Dedifferentiated amniotic fluid mesenchymal stem cell (primary cell): ENCODE results near the gene KIRREL3.
"Not testable (repeated sequence)": the region's sequence is repeated elsewhere in the genome, so short reads cannot be mapped to it uniquely, and the experiment has no call there.

ENCODE experiments used
- DNase-seq: peaks from one replicate; pipeline ENCODE4 v3.0.0-alpha.2; 2016; ENCODE audit errors: extremely low spot score

Gene KIRREL3

GRCh38 chr11:126404367-126404766, 596.2 kb downstream of the KIRREL3 start:
- no peak for DNase-seq

- no peak for DNase-seq
These were observed 596.9 kb downstream of the KIRREL3 start for GRCh38 chr11:126403658-126404057.

GRCh38 chr11:126403022-126403581, 597.5 kb downstream of the KIRREL3 start:
- no peak for DNase-seq

GRCh38 chr11:126400479-126400878, 600.1 kb downstream of the KIRREL3 start:
- no peak for DNase-seq

GRCh38 chr11:126400019-126400418, 600.6 kb downstream of the KIRREL3 start:
- no peak for DNase-seq

GRCh38 chr11:126398721-126399120, 601.8 kb downstream of the KIRREL3 start:
- no peak for DNase-seq

- DNase-seq, result no peak
These were observed 602.3 kb downstream of the KIRREL3 start for GRCh38 chr11:126398296-126398695.

- DNase-seq, result no peak
These were observed 603.6 kb downstream of the KIRREL3 start for GRCh38 chr11:126396965-126397364.

- DNase-seq, result not testable (repeated sequence)
These were observed 604.3 kb downstream of the KIRREL3 start for GRCh38 chr11:126396266-126396665.

- DNase-seq, result not testable (repeated sequence)
These were observed 604.8 kb downstream of the KIRREL3 start for GRCh38 chr11:126395784-126396183.

GRCh38 chr11:126394634-126395072, 605.9 kb downstream of the KIRREL3 start:
- DNase-seq, result not testable (repeated sequence)

GRCh38 chr11:126394036-126394435, 606.5 kb downstream of the KIRREL3 start:
- no peak for DNase-seq

- no peak for DNase-seq
These were observed 607.4 kb downstream of the KIRREL3 start for GRCh38 chr11:126393143-126393542.

- no peak for DNase-seq
These were observed 607.9 kb downstream of the KIRREL3 start for GRCh38 chr11:126392633-126393013.

- no peak for DNase-seq
These were observed 608.5 kb downstream of the KIRREL3 start for GRCh38 chr11:126391970-126392632.

GRCh38 chr11:126391286-126391954, 609.1 kb downstream of the KIRREL3 start:
- DNase-seq, result no peak

- DNase-seq, result no peak
These were observed 610.2 kb downstream of the KIRREL3 start for GRCh38 chr11:126390272-126390867.

- no peak for DNase-seq
These were observed 612.7 kb downstream of the KIRREL3 start for GRCh38 chr11:126387857-126388256.

GRCh38 chr11:126386729-126387071, 613.9 kb downstream of the KIRREL3 start:
- DNase-seq, result not testable (repeated sequence)

- no peak for DNase-seq
These were observed 614.4 kb downstream of the KIRREL3 start for GRCh38 chr11:126385991-126386728.

- DNase-seq, result no peak
These were observed 616.0 kb downstream of the KIRREL3 start for GRCh38 chr11:126384449-126385070.
